ENCODE results near the gene KIAA1958.

DNA sequence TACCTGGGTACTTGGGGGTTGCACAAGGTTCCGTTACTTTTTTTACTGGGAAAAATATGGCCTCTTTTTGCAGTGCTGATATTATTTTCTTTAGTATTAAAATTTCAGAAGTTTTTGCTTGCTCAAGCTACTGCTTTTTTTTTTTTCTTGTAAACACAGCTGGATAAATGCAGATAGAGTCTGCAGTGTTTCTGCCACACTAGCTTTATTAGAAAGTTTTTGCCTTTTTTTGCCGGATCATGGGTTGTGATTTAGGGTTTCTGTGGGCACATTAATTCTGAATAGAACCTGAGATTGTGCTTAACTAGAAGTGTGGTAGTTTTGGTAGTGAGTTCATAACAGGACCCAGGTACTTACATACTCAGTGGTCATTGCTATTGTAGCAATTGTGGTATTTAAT, 19.9 kb downstream of the KIAA1958 start:
- TF ChIP-seq TEAD4 (IDR thresholded peaks at IDR 0.05) (no peak), RAD21 (IDR thresholded peaks at IDR 0.05; ENCODE audit: low read depth) (no peak), NFIC (IDR thresholded peaks at IDR 0.05) (no peak)

Measured in Ishikawa (cell line).